ENCODE results near the gene SYNDIG1. TPM values are rescaled to one million over a fixed set of nuclear protein-coding genes. Genes with fewer than 3 reads are reported as not detected.

The SYNDIG1 gene
- total RNA-seq, 4 donors from 2014 or later, result 0.51 to 3.4 (median 2.8) TPM; not detected in 1

GRCh38 chr20:24676353-24676977 is 207.0 kb downstream of the SYNDIG1 start:
- DNase-seq, result no peak
- Histone ChIP-seq H3K9me3 (no peaks in the 10 kb centered on the region), H3K4me1 (no peaks in the 10 kb centered on the region), H3K4me3 (no peak overlapping the region), H3K27ac (no peak overlapping the region), H3K36me3 (no peaks in the 10 kb centered on the region), H3K27me3 (no peaks in the 10 kb centered on the region)
- TF ChIP-seq POLR2A (IDR thresholded peaks at IDR 0.05) (no peak), CTCF (IDR thresholded peaks at IDR 0.05) (no peak)
- intact Hi-C loops (cut with DNase I; ENCODE audit: low total_unique reads), result no loop called here

- Histone ChIP-seq H3K4me3 (no peak overlapping the region), H3K27ac (no peak overlapping the region), H3K27me3 (no peaks in the 10 kb centered on the region), H3K36me3 (no peaks in the 10 kb centered on the region), H3K9me3 (no peaks in the 10 kb centered on the region), H3K4me1 (no peaks in the 10 kb centered on the region)
- intact Hi-C loops (cut with DNase I; ENCODE audit: low total_unique reads), result no loop called here
- DNase-seq, result no peak
- no peak for TF ChIP-seq CTCF (IDR thresholded peaks at IDR 0.05)
- TF ChIP-seq POLR2A (IDR thresholded peaks at IDR 0.05), result no peak
These were observed 207.5 kb downstream of the SYNDIG1 start for GRCh38 chr20:24676978-24677370.

- TF ChIP-seq CTCF (IDR thresholded peaks at IDR 0.05), result no peak
- TF ChIP-seq POLR2A (IDR thresholded peaks at IDR 0.05), result no peak
- H3K27ac ChIP-seq, result no peak overlapping the region
- no peaks in the 10 kb centered on the region for H3K4me1 ChIP-seq
- no peaks in the 10 kb centered on the region for H3K27me3 ChIP-seq
- H3K9me3 ChIP-seq, result no peaks in the 10 kb centered on the region
- H3K36me3 ChIP-seq, result no peaks in the 10 kb centered on the region
- intact Hi-C loops (cut with DNase I; ENCODE audit: low total_unique reads), result no loop called here
- no peak for DNase-seq
- no peak overlapping the region for H3K4me3 ChIP-seq
These were observed 208.3 kb downstream of the SYNDIG1 start for GRCh38 chr20:24677626-24678315.

GRCh38 chr20:24678351-24679106 is 209.1 kb downstream of the SYNDIG1 start:
- H3K36me3 ChIP-seq, result no peaks in the 10 kb centered on the region
- H3K4me3 ChIP-seq, result no peak overlapping the region
- no peak overlapping the region for H3K27ac ChIP-seq
- no peak for TF ChIP-seq POLR2A (IDR thresholded peaks at IDR 0.05)
- TF ChIP-seq CTCF (IDR thresholded peaks at IDR 0.05), result no peak
- no peaks in the 10 kb centered on the region for H3K4me1 ChIP-seq
- H3K9me3 ChIP-seq, result no peaks in the 10 kb centered on the region
- H3K27me3 ChIP-seq, result no peaks in the 10 kb centered on the region
- DNase-seq, result no peak
- intact Hi-C loops (cut with DNase I; ENCODE audit: low total_unique reads), result no loop called here

All from uterus (tissue), 4 donors.